ENCODE results near the gene BDH1.

BDH1 gene

GRCh38 chr3:197598404-197598980 lies 42.7 kb upstream of the BDH1 start:
- H3K27me3 ChIP-seq (replicated peaks; ENCODE audit: control insufficient read depth, insufficient read depth, low read length), result no peaks in the 10 kb centered on the region
- TF ChIP-seq CTCF (IDR thresholded peaks at IDR 0.05; ENCODE audit: insufficient read depth, low read length, poor library complexity, severe bottlenecking), result no peak
- H3K36me3 ChIP-seq (ENCODE audit: control insufficient read depth, insufficient read depth, low read length), result no peaks in the 10 kb centered on the region
- no peak overlapping the region for H3K4me3 ChIP-seq (replicated peaks; ENCODE audit: low read depth, low read length)
- DNase-seq (ENCODE audit: extremely low read depth, insufficient read length), result no peak

- TF ChIP-seq CTCF (IDR thresholded peaks at IDR 0.05; ENCODE audit: insufficient read depth, low read length, poor library complexity, severe bottlenecking), result no peak
- no peak for DNase-seq (ENCODE audit: extremely low read depth, insufficient read length)
- Histone ChIP-seq H3K4me3 (replicated peaks; ENCODE audit: low read depth, low read length) (no peak overlapping the region), H3K36me3 (ENCODE audit: control insufficient read depth, insufficient read depth, low read length) (no peaks in the 10 kb centered on the region), H3K27me3 (replicated peaks; ENCODE audit: control insufficient read depth, insufficient read depth, low read length) (no peaks in the 10 kb centered on the region)
Measured at GRCh38 chr3:197597335-197597734, 41.6 kb upstream of the BDH1 start.

GRCh38 chr3:197595470-197596185 lies 39.9 kb upstream of the BDH1 start:
- TF ChIP-seq CTCF (IDR thresholded peaks at IDR 0.05; ENCODE audit: insufficient read depth, low read length, poor library complexity, severe bottlenecking), result no peak
- DNase-seq (ENCODE audit: extremely low read depth, insufficient read length), result no peak
- Histone ChIP-seq H3K4me3 (replicated peaks; ENCODE audit: low read depth, low read length) (no peak overlapping the region), H3K27me3 (replicated peaks; ENCODE audit: control insufficient read depth, insufficient read depth, low read length) (no peaks in the 10 kb centered on the region), H3K36me3 (ENCODE audit: control insufficient read depth, insufficient read depth, low read length) (no peaks in the 10 kb centered on the region)

GRCh38 chr3:197593046-197593380 lies 37.2 kb upstream of the BDH1 start:
- no peak for TF ChIP-seq CTCF (IDR thresholded peaks at IDR 0.05; ENCODE audit: insufficient read depth, low read length, poor library complexity, severe bottlenecking)
- no peak for DNase-seq (ENCODE audit: extremely low read depth, insufficient read length)
- H3K27me3 ChIP-seq (replicated peaks; ENCODE audit: control insufficient read depth, insufficient read depth, low read length), result no peaks in the 10 kb centered on the region

GRCh38 chr3:197592361-197593045 lies 36.7 kb upstream of the BDH1 start:
- TF ChIP-seq CTCF (IDR thresholded peaks at IDR 0.05; ENCODE audit: insufficient read depth, low read length, poor library complexity, severe bottlenecking), result no peak
- DNase-seq (ENCODE audit: extremely low read depth, insufficient read length), result no peak
- Histone ChIP-seq H3K36me3 (ENCODE audit: control insufficient read depth, insufficient read depth, low read length) (no peaks in the 10 kb centered on the region), H3K27me3 (replicated peaks; ENCODE audit: control insufficient read depth, insufficient read depth, low read length) (no peaks in the 10 kb centered on the region), H3K4me3 (replicated peaks; ENCODE audit: low read depth, low read length) (no peak overlapping the region)

More at GRCh38 chr3:197593046-197593380, 37.2 kb upstream of the BDH1 start:
- H3K4me3 ChIP-seq (replicated peaks; ENCODE audit: low read depth, low read length), result no peak overlapping the region
- no peaks in the 10 kb centered on the region for H3K36me3 ChIP-seq (ENCODE audit: control insufficient read depth, insufficient read depth, low read length)

All from GM06990 (cell line).